Ovary (tissue), 1 donor: ENCODE results near the gene GCG.

Experiments
- EP300 ChIP-seq: sonication (generic); formaldehyde crosslinking; IDR thresholded peaks from one replicate; pipeline ENCODE4 v1.6.1; 2017; ENCODE audit warnings: antibody characterized with exemption
- POLR2A ChIP-seq: fragments of 450-650 bp; IDR thresholded peaks from one replicate; pipeline ENCODE4 v1.6.1; 2017; ENCODE audit warnings: antibody characterized with exemption, mild to moderate bottlenecking, moderate library complexity

DNA sequence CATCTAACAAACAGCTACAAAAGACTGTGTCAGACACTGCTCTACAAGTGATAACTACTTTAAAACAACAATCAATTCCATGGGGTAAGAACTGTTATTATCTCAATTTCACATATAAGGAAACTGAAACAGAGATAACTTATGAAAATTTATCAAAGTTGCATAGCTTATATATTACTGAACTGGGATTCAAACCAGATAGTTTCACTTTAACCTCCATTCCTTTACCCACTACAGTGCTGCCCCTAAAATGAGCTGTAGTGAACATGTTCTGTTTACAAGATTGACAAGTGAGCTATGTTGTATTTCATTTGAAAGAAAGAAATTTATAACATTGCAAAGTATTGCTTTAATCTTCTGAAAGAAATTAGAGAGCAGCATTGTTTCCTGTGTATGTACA, 14.1 kb upstream of the GCG start:
- TF ChIP-seq EP300, result no peak
- no peak for TF ChIP-seq POLR2A
